OCI-M2 (cell line): ENCODE results near the gene KIF17.

Source experiments
- DNase-seq: peaks from one replicate; lab custom pipeline; 2025; ENCODE audit not compliant: unreplicated experiment; lab: John Stamatoyannopoulos, UW

KIF17 gene

GRCh38 chr1:20717452-20718342 lies at the start of gene KIF17:
Gene KIF17, minus strand, starts transcription at chr1:20718007. Its CDS starts 301 bp downstream, at chr1:20717706.
- DNase-seq = no peak

GRCh38 chr1:20767271-20767670 lies 49.5 kb upstream of the KIF17 start:
- DNase-seq = no peak

GRCh38 chr1:20763417-20763816 lies 45.6 kb upstream of the KIF17 start:
- DNase-seq = no peak

GRCh38 chr1:20760322-20760721 lies 42.5 kb upstream of the KIF17 start:
- no peak for DNase-seq

- DNase-seq = no peak
Measured at GRCh38 chr1:20753589-20753988, 35.8 kb upstream of the KIF17 start.

- no peak for DNase-seq
Measured at GRCh38 chr1:20751462-20751990, 33.7 kb upstream of the KIF17 start.

- DNase-seq = no peak
Measured at GRCh38 chr1:20742671-20743070, 24.9 kb upstream of the KIF17 start.

- no peak for DNase-seq
Measured at GRCh38 chr1:20740781-20741180, 23.0 kb upstream of the KIF17 start.

- no peak for DNase-seq
Measured at GRCh38 chr1:20739225-20739624, 21.4 kb upstream of the KIF17 start.

GRCh38 chr1:20735581-20736111 lies 17.8 kb upstream of the KIF17 start:
- DNase-seq = no peak

- no peak for DNase-seq
Measured at GRCh38 chr1:20733360-20733975, 15.7 kb upstream of the KIF17 start.

- peak; percentile 15 for DNase-seq
Measured at GRCh38 chr1:20732588-20733359, 15.0 kb upstream of the KIF17 start, which contains the start of gene SH2D5. Gene SH2D5, minus strand, starts transcription at chr1:20732703. Its CDS starts 4,659 bp downstream, at chr1:20728044.

- peak; percentile 9 for DNase-seq
Measured at GRCh38 chr1:20732071-20732587, 14.3 kb upstream of the KIF17 start.

- no peak for DNase-seq
Measured at GRCh38 chr1:20731057-20731991, 13.5 kb upstream of the KIF17 start.

- no peak for DNase-seq
Measured at GRCh38 chr1:20730690-20731056, 12.9 kb upstream of the KIF17 start.

- DNase-seq = no peak
Measured at GRCh38 chr1:20729990-20730689, 12.3 kb upstream of the KIF17 start.

- no peak for DNase-seq
Measured at GRCh38 chr1:20729155-20729931, 11.5 kb upstream of the KIF17 start.

GRCh38 chr1:20728371-20729154 lies 10.8 kb upstream of the KIF17 start:
- no peak for DNase-seq
